ENCODE data around the gene KDM3A. TPM values are rescaled to one million over a fixed set of nuclear protein-coding genes. Genes with fewer than 3 reads are reported as not detected.

The KDM3A gene
- polyA plus RNA-seq, 1 experiment = 33.0 TPM

DNA sequence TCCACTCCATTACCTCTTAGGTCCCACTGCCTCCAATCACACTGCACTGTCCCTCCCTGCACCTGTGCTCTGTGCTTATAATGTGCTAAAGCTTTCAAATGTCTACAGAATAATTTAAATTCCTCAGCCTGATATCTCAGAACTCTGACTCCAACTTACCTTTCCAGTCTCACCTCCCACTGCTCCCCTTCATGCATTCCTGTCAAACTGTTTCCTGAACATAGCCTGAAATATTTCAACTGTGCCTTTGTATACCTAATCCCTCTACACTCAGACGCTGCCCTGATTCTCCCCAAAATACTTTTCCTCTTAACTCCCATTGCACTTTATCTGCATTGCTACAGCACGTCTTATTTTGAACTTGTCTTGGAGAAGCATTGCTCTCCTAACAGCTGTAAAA, 81.5 kb downstream of the KDM3A start:
- no peak for DNase-seq (ENCODE audit: low read depth, low spot score)
- Histone ChIP-seq H3K4me3 (ENCODE audit: low read depth, low read length) (no peak overlapping the region), H3K27ac (ENCODE audit: low read depth, low read length) (no peak overlapping the region), H3K9me3 (ENCODE audit: control insufficient read depth, insufficient read depth, low read length) (no peaks in the 10 kb centered on the region), H3K27me3 (ENCODE audit: control insufficient read depth, insufficient read depth, low read length) (no peaks in the 10 kb centered on the region)
- ChIA-PET POLR2A (no interaction called here), CTCF (no interaction called here)
- no peak for TF ChIP-seq CTCF (IDR thresholded peaks at IDR 0.05; ENCODE audit: low read depth, low read length)

GRCh38 chr2:86523491-86523890, 82.3 kb downstream of the KDM3A start:
- no peak for DNase-seq (ENCODE audit: low read depth, low spot score)
- no peaks in the 10 kb centered on the region for H3K9me3 ChIP-seq (ENCODE audit: control insufficient read depth, insufficient read depth, low read length)

DNA sequence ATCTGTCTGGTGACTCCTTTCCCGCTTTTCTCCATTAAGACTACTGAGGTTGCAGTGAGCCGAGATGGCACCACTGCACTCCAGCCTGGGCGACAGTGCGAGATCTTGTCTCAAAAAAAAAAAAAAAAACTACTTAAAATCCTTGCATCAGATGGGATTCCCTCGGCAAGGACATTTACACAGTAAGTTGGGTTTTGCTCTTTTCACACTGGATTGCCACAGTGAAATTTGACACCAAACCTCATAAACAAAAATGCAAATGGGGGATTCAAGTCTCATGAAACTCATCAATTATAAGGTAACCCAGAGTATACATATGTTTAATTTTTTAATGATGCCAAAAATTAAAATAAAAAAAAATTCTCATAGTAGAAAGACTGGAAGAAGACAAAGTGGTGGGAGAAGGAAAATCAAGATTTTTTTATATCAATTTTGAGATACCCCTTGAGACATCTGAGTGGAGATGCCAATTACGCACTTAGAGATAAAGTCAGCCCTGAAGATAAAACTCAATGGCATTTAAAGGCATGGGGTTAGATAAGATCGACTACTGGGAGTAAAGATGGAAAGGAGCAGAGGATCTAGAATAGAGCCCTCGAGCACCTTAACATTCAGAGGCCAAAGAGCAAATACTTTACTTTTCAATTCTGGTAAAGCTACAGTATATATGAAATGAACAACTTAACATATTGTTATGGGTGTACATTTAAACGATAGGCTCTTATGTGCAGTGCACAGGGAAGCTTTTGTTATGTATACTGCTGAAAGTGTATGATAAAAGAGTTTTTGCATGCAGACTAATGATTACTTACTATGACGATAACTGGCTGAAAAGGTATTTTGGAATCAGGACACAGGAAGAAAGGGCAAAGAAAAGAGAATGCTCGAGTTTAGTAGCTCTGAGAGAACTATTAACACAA, 84.5 kb downstream of the KDM3A start:
- CTCF ChIA-PET = no interaction called here
- DNase-seq (ENCODE audit: low read depth, low spot score) = no peak
- no peak overlapping the region for H3K27ac ChIP-seq (ENCODE audit: low read depth, low read length)
- POLR2A ChIA-PET = no interaction called here
- H3K4me3 ChIP-seq (ENCODE audit: low read depth, low read length) = no peak overlapping the region
- no peak for TF ChIP-seq CTCF (IDR thresholded peaks at IDR 0.05; ENCODE audit: low read depth, low read length)
- H3K9me3 ChIP-seq (ENCODE audit: control insufficient read depth, insufficient read depth, low read length) = no peaks in the 10 kb centered on the region
- H3K27me3 ChIP-seq (ENCODE audit: control insufficient read depth, insufficient read depth, low read length) = no peaks in the 10 kb centered on the region

More at GRCh38 chr2:86523491-86523890, 82.3 kb downstream of the KDM3A start:
- TF ChIP-seq CTCF (IDR thresholded peaks at IDR 0.05; ENCODE audit: low read depth, low read length) = no peak
- POLR2A ChIA-PET = no interaction called here
- Histone ChIP-seq H3K4me3 (ENCODE audit: low read depth, low read length) (no peak overlapping the region), H3K27ac (ENCODE audit: low read depth, low read length) (no peak overlapping the region), H3K27me3 (ENCODE audit: control insufficient read depth, insufficient read depth, low read length) (no peaks in the 10 kb centered on the region)
- CTCF ChIA-PET = no interaction called here

DNA sequence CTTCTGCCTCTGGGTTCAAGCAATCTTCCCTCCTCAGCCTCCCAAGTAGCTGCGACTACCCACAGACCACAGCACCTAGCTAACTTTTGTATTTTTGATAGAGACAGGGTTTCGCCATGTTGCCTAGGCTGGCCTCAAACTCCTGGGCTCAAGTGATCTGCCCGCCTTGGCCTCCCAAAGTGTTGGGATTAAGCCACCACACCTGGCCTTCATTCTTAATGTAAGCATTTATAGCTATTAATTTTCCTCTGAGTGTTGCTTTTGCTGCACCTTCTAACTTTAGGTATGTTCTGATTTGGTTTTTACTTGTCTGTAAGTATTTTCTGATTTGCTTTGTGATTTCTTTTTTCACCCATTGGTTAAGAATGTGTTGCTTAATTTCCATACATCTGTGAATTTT, 92.4 kb downstream of the KDM3A start:
- no peak for DNase-seq (ENCODE audit: low read depth, low spot score)
- no peak overlapping the region for H3K27ac ChIP-seq (ENCODE audit: low read depth, low read length)
- no peak overlapping the region for H3K4me3 ChIP-seq (ENCODE audit: low read depth, low read length)
- H3K9me3 ChIP-seq (ENCODE audit: control insufficient read depth, insufficient read depth, low read length) = peaks cover 11% of the 10 kb centered on the region
- TF ChIP-seq CTCF (IDR thresholded peaks at IDR 0.05; ENCODE audit: low read depth, low read length) = no peak
- ChIA-PET CTCF (no interaction called here), POLR2A (no interaction called here)
- H3K27me3 ChIP-seq (ENCODE audit: control insufficient read depth, insufficient read depth, low read length) = no peaks in the 10 kb centered on the region

DNA sequence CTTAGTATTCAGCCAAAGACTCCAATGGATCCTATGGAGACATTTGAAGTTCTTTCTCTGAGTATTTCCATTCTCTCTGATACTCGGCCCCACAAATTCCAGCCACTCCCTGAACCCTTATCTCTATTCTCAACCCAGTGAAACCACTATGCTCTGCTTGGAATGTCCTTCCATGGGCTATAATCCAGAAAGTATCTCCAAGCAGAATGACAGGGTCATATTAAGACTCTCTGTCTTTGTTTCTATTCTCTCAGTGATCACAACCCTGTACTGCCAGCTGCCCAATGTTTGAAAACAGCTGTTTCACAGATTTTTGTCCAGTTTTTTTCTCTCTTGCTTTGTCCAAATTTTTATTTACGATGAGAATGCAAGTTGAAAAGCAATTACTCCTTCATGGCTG, 100.2 kb downstream of the KDM3A start:
- Histone ChIP-seq H3K4me3 (ENCODE audit: low read depth, low read length) (no peak overlapping the region), H3K27me3 (ENCODE audit: control insufficient read depth, insufficient read depth, low read length) (no peaks in the 10 kb centered on the region), H3K9me3 (ENCODE audit: control insufficient read depth, insufficient read depth, low read length) (peaks cover 12% of the 10 kb centered on the region), H3K27ac (ENCODE audit: low read depth, low read length) (no peak overlapping the region)
- no peak for TF ChIP-seq CTCF (IDR thresholded peaks at IDR 0.05; ENCODE audit: low read depth, low read length)
- CTCF ChIA-PET = interaction anchor here (0.9 kb wide), 1 partner anchor 320 kb away, joined by 3 read pairs; no protein-coding TSS in a partner anchor
- no peak for DNase-seq (ENCODE audit: low read depth, low spot score)
- POLR2A ChIA-PET = no interaction called here

All from AG04450 (cell line).